ENCODE measurements around the gene KIF12.

DNA sequence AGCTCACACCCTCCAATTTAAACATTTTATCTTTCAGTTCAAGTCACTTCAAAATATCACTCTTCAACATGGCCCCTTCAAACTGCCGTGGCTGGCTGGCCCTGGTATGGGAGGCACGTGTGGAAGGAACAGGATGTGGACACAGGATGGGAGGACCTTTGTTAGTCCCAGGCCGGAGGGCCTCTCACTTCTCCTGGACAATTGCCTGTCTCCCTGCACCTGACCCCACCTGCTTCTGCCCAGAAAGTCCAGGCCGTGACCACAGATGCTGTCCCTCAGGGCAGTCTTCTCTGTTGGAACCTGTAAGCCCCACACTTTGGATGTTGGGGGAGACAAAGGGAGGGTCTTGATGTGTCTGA is 40.4 kb downstream of the KIF12 start:
- TF ChIP-seq, protein P1, sequence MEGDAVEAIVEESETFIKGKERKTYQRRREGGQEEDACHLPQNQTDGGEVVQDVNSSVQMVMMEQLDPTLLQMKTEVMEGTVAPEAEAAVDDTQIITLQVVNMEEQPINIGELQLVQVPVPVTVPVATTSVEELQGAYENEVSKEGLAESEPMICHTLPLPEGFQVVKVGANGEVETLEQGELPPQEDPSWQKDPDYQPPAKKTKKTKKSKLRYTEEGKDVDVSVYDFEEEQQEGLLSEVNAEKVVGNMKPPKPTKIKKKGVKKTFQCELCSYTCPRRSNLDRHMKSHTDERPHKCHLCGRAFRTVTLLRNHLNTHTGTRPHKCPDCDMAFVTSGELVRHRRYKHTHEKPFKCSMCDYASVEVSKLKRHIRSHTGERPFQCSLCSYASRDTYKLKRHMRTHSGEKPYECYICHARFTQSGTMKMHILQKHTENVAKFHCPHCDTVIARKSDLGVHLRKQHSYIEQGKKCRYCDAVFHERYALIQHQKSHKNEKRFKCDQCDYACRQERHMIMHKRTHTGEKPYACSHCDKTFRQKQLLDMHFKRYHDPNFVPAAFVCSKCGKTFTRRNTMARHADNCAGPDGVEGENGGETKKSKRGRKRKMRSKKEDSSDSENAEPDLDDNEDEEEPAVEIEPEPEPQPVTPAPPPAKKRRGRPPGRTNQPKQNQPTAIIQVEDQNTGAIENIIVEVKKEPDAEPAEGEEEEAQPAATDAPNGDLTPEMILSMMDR (IDR thresholded peaks at IDR 0.05; ENCODE audit: extremely low read depth in 1 of 2, insufficient read depth in 1 of 2, low read depth in 1 of 2, low read length in 2 of 2) = no peak
- TF ChIP-seq MYC (IDR thresholded peaks at IDR 0.05; ENCODE audit: low read depth, low read length) = no peak
- TF ChIP-seq POLR2A (IDR thresholded peaks at IDR 0.05; ENCODE audit: low read depth, low read length) = no peak
- no peak for TF ChIP-seq EZH2 (IDR thresholded peaks at IDR 0.05; ENCODE audit: borderline replicate concordance, low read depth, low read length, severe bottlenecking)
- TF ChIP-seq GATA2 (IDR thresholded peaks at IDR 0.05; ENCODE audit: insufficient read depth, insufficient read length, low read depth, low read length) = no peak
